ENCODE data around the gene AGBL1. TPM values are rescaled to one million over a fixed set of nuclear protein-coding genes. Genes with fewer than 3 reads are reported as not detected.

AGBL1 gene
- total RNA-seq, 8 experiments from 2014 or later = 0.05 to 0.38 (median 0.24) TPM; not detected in 1

- Histone ChIP-seq H3K27ac (no peak overlapping the region), H3K4me1 (replicated peaks in 1 of 2) (peaks cover 0 to 5% of the 10 kb centered on the region in 2 donors), H3K4me3 (no peak overlapping the region)
- in situ Hi-C loops (cut with MboI; ENCODE audit: low pct_unique_long_range_greater_than_20kb in 2 of 9, low sequenced_read_pairs in 9 of 9, unreplicated experiment in 9 of 9) = no loop called here
- ATAC-seq (replicated peaks in 6 of 8) = peak in 2 of 8 experiments; percentile 16 to 40
- 0 to 100% (median 40%) methylated on average over 1 to 2 of the region's 2 CpGs; no CpG with 5 or more reads in 1 of the 10 experiments for WGBS, 10 experiments
These were observed 611.5 kb downstream of the AGBL1 start for GRCh38 chr15:86691091-86691663.

GRCh38 chr15:86700864-86701610 is 621.4 kb downstream of the AGBL1 start:
- no peak overlapping the region for H3K4me3 ChIP-seq
- ATAC-seq (replicated peaks in 6 of 8) = peak in 2 of 8 experiments; percentile 24 to 50
- H3K27ac ChIP-seq = no peak overlapping the region
- WGBS, 10 experiments = 0 to 93% (median 50%) methylated on average over 1 to 3 of the region's 3 CpGs; no CpG with 5 or more reads in 1 of the 10 experiments
- no peaks in the 10 kb centered on the region for H3K4me1 ChIP-seq (replicated peaks in 1 of 2)
- in situ Hi-C loops (cut with MboI; ENCODE audit: low pct_unique_long_range_greater_than_20kb in 2 of 9, low sequenced_read_pairs in 9 of 9, unreplicated experiment in 9 of 9) = no loop called here

GRCh38 chr15:86701611-86701963 is 621.9 kb downstream of the AGBL1 start:
- in situ Hi-C loops (cut with MboI; ENCODE audit: low pct_unique_long_range_greater_than_20kb in 2 of 9, low sequenced_read_pairs in 9 of 9, unreplicated experiment in 9 of 9) = no loop called here
- no peak for ATAC-seq (replicated peaks in 6 of 8)
- H3K4me1 ChIP-seq (replicated peaks in 1 of 2) = no peaks in the 10 kb centered on the region
- H3K4me3 ChIP-seq = no peak overlapping the region
- no peak overlapping the region for H3K27ac ChIP-seq

GRCh38 chr15:86706813-86707212 is 627.1 kb downstream of the AGBL1 start:
- no peak for ATAC-seq (replicated peaks in 6 of 8)
- H3K4me3 ChIP-seq = no peak overlapping the region
- in situ Hi-C loops (cut with MboI; ENCODE audit: low pct_unique_long_range_greater_than_20kb in 2 of 9, low sequenced_read_pairs in 9 of 9, unreplicated experiment in 9 of 9) = no loop called here
- WGBS, 10 experiments = 0 to 75% (median 48%) methylated on average over 1 of the region's 1 CpG; no CpG with 5 or more reads in 2 of the 10 experiments
- no peaks in the 10 kb centered on the region for H3K4me1 ChIP-seq (replicated peaks in 1 of 2)
- no peak overlapping the region for H3K27ac ChIP-seq

- H3K4me3 ChIP-seq = no peak overlapping the region
- 0 to 100% (median 71%) methylated on average over 1 of the region's 1 CpG; no CpG with 5 or more reads in 4 of the 10 experiments for WGBS, 10 experiments
- in situ Hi-C loops (cut with MboI; ENCODE audit: low pct_unique_long_range_greater_than_20kb in 2 of 9, low sequenced_read_pairs in 9 of 9, unreplicated experiment in 9 of 9) = no loop called here
- no peak for ATAC-seq (replicated peaks in 6 of 8)
- H3K4me1 ChIP-seq (replicated peaks in 1 of 2) = peaks cover 0 to 2% of the 10 kb centered on the region in 2 donors
- H3K27ac ChIP-seq = no peak overlapping the region
These were observed 631.8 kb downstream of the AGBL1 start for GRCh38 chr15:86711476-86711875.

GRCh38 chr15:86714241-86714640 is 634.6 kb downstream of the AGBL1 start:
- H3K27ac ChIP-seq = no peak overlapping the region
- ATAC-seq (replicated peaks in 6 of 8) = no peak
- WGBS, 10 experiments = 0 to 80% (median 11%) methylated on average over 1 of the region's 1 CpG; no CpG with 5 or more reads in 3 of the 10 experiments
- in situ Hi-C loops (cut with MboI; ENCODE audit: low pct_unique_long_range_greater_than_20kb in 2 of 9, low sequenced_read_pairs in 9 of 9, unreplicated experiment in 9 of 9) = no loop called here
- no peak overlapping the region for H3K4me3 ChIP-seq
- H3K4me1 ChIP-seq (replicated peaks in 1 of 2) = peaks cover 0 to 2% of the 10 kb centered on the region in 2 donors

GRCh38 chr15:86725628-86726027 is 646.0 kb downstream of the AGBL1 start:
- Histone ChIP-seq H3K27ac (no peak overlapping the region), H3K4me1 (replicated peaks in 1 of 2) (no peaks in the 10 kb centered on the region), H3K4me3 (no peak overlapping the region)
- in situ Hi-C loops (cut with MboI; ENCODE audit: low pct_unique_long_range_greater_than_20kb in 2 of 9, low sequenced_read_pairs in 9 of 9, unreplicated experiment in 9 of 9) = loop anchor here in 1 of 9 experiments (25.0 kb wide), 1 partner anchor 863 kb away; no protein-coding TSS in a partner anchor
- ATAC-seq (replicated peaks in 6 of 8) = no peak

GRCh38 chr15:86735247-86736040 is 655.8 kb downstream of the AGBL1 start:
- WGBS, 10 experiments = 0 to 100% (median 72%) methylated on average over 1 to 4 of the region's 5 CpGs; no CpG with 5 or more reads in 2 of the 10 experiments
- Histone ChIP-seq H3K4me3 (no peak overlapping the region), H3K27ac (no peak overlapping the region), H3K4me1 (replicated peaks in 1 of 2) (peaks cover 9 to 22% of the 10 kb centered on the region in 2 donors)
- ATAC-seq (replicated peaks in 6 of 8) = no peak
- in situ Hi-C loops (cut with MboI; ENCODE audit: low pct_unique_long_range_greater_than_20kb in 2 of 9, low sequenced_read_pairs in 9 of 9, unreplicated experiment in 9 of 9) = loop anchor here in 1 of 9 experiments (25.0 kb wide), 1 partner anchor 873 kb away; no protein-coding TSS in a partner anchor

GRCh38 chr15:86741917-86742316 is 662.2 kb downstream of the AGBL1 start:
- peak in 5 of 8 experiments; percentile 63 to 86 (median 72) for ATAC-seq (replicated peaks in 6 of 8)
- no peak overlapping the region for H3K4me3 ChIP-seq
- no peak overlapping the region for H3K27ac ChIP-seq
- in situ Hi-C loops (cut with MboI; ENCODE audit: low pct_unique_long_range_greater_than_20kb in 2 of 9, low sequenced_read_pairs in 9 of 9, unreplicated experiment in 9 of 9) = loop anchor here in 1 of 9 experiments (25.0 kb wide), 1 partner anchor 880 kb away; no protein-coding TSS in a partner anchor
- peaks cover 27 to 63% of the 10 kb centered on the region in 2 donors for H3K4me1 ChIP-seq (replicated peaks in 1 of 2)
- WGBS, 10 experiments = 0 to 38% (median 7%) methylated on average over 1 to 4 of the region's 4 CpGs

GRCh38 chr15:86743283-86743903 is 663.7 kb downstream of the AGBL1 start:
- Histone ChIP-seq H3K4me1 (replicated peaks in 1 of 2) (peaks cover 27 to 61% of the 10 kb centered on the region in 2 donors), H3K27ac (no peak overlapping the region), H3K4me3 (no peak overlapping the region)
- in situ Hi-C loops (cut with MboI; ENCODE audit: low pct_unique_long_range_greater_than_20kb in 2 of 9, low sequenced_read_pairs in 9 of 9, unreplicated experiment in 9 of 9) = loop anchor here in 1 of 9 experiments (25.0 kb wide), 1 partner anchor 881 kb away; no protein-coding TSS in a partner anchor
- 0 to 95% (median 30%) methylated on average over 1 to 6 of the region's 6 CpGs; no CpG with 5 or more reads in 2 of the 10 experiments for WGBS, 10 experiments
- peak in 3 of 8 experiments; percentile 34 to 66 (median 39) for ATAC-seq (replicated peaks in 6 of 8)

- Histone ChIP-seq H3K4me1 (replicated peaks in 1 of 2) (peaks cover 27 to 61% of the 10 kb centered on the region in 2 donors), H3K27ac (peak overlapping the region in 1 of 2 donors; percentile 4), H3K4me3 (no peak overlapping the region)
- in situ Hi-C loops (cut with MboI; ENCODE audit: low pct_unique_long_range_greater_than_20kb in 2 of 9, low sequenced_read_pairs in 9 of 9, unreplicated experiment in 9 of 9) = loop anchor here in 1 of 9 experiments (25.0 kb wide), 1 partner anchor 882 kb away; no protein-coding TSS in a partner anchor
- WGBS, 10 experiments = 5 to 75% (median 46%) methylated on average over 2 to 6 of the region's 7 CpGs
- ATAC-seq (replicated peaks in 6 of 8) = peak in 5 of 8 experiments; percentile 20 to 78 (median 69)
These were observed 664.6 kb downstream of the AGBL1 start for GRCh38 chr15:86744198-86744780.

- in situ Hi-C loops (cut with MboI; ENCODE audit: low pct_unique_long_range_greater_than_20kb in 2 of 9, low sequenced_read_pairs in 9 of 9, unreplicated experiment in 9 of 9) = no loop called here
- no peak overlapping the region for H3K4me3 ChIP-seq
- no peak for ATAC-seq (replicated peaks in 6 of 8)
- H3K4me1 ChIP-seq (replicated peaks in 1 of 2) = peaks cover 0 to 6% of the 10 kb centered on the region in 2 donors
- WGBS, 10 experiments = 0 to 71% (median 7%) methylated on average over 1 of the region's 1 CpG; no CpG with 5 or more reads in 4 of the 10 experiments
- H3K27ac ChIP-seq = no peak overlapping the region
These were observed 671.4 kb downstream of the AGBL1 start for GRCh38 chr15:86751116-86751515.
